ENCODE measurements around the gene UBE2H.
"Not testable (repeated sequence)": the region's sequence is repeated elsewhere in the genome, so short reads cannot be mapped to it uniquely, and the experiment has no call there.

The UBE2H gene

DNA sequence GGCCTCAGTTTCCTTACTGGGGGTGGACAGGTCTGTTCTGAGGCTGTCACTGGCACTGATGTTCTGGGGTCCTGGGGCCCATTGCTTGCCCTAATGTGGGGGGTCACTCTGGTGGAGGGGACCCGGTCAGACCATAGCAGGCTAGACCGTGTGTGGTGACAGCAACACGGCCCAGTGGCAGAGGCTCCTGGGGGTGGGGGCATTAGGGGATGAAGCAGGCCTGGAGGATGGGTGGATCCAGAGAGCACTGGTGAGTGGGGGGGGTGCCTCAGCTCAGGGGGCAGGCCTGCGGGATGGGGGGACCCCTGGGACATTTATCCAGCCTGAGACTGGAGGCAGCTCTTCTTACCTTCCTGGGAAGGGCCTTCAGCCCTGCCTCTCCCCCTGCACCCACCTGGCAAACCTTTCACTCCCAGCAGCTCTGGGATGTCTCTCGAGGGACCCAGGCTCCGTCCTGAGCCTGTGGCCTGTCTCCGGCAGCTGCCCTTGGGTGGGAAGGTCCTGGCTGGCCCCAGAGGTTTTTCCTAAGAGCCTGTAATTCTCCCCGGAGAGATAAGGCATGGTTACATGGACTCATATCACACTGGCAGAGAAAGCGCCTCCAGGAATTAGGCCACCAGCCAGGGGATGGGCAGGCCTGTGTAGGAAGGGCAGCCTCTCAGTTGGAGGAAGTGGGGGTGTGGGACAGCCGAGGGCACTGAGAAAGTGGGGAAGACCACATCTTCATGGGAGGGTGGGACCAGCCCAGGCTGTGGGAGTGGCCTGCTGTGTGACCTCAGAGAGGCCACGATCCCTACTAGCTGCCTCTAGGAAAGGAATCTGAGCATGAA, 147.7 kb downstream of the UBE2H start:
- no peak for FAIRE-seq

- FAIRE-seq: no peak
Observed at GRCh38 chr7:129804111-129804889, 148.5 kb downstream of the UBE2H start.

DNA sequence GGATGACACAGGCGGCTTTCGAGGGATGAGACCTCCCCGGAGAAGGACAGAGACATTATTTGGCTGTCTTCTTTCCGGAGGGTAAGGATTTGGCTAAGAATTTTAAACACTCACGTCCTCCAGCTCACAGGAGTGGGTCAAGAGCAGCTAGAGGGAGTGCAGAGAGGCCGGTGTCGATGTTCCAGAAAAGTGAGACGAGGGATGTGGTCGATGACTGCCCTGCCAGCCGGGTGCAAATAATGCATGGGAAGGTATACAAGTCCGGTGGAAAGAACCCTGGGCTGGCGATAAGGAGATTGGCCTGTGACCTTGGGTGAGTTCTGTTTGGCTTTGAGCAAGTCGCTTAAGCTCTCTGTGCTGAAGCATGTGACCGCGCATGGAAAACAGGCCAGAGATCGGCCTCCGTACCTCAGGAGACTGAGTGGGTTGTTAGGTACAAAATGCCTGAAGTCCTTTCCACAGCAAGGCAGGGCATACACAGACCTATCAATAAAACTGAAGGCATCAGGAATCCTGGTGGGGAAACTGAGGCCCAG, 149.1 kb downstream of the UBE2H start:
- no peak for FAIRE-seq

DNA sequence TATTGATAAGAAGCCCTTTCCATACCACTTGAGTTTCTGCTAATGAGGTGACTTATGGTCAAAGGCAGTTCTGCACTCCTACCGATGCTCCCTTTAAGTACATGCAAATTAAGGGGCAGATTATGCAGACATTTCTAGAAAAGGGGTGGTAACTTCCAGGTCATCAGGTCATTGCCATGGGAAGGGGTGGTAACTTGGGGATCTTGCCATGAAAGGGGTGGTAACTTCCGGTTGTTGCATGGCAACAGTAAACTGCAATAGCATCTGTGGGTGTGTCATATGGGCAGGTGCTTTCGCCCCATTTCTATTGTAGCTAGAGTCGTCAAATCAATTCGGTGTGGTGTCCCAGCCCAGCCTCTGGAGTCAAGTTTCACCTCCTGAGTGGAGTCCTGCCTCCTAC, 150.9 kb downstream of the UBE2H start:
- no peak for FAIRE-seq

DNA sequence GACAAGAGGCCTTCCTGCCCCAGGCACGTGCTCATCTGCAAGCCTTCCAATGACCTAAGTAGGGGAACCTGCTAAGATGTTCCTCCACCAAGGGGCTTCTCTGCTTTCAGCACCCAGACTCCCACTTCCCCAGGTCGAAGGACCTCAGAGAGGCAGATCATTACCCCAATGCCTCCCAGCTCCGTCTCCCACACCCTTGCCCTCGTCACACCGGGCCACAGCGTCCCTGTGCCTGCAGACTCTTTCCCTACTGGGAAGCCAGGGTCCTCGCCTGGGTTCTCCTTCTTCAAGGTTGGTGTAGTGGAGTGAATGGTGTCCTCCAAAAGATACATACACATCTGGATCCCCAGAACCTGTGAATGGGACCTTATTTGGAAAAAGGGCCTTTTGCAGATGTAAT, 151.9 kb downstream of the UBE2H start:
- no peak for FAIRE-seq

GRCh38 chr7:129799350-129799955, 153.3 kb downstream of the UBE2H start:
- FAIRE-seq: no peak

DNA sequence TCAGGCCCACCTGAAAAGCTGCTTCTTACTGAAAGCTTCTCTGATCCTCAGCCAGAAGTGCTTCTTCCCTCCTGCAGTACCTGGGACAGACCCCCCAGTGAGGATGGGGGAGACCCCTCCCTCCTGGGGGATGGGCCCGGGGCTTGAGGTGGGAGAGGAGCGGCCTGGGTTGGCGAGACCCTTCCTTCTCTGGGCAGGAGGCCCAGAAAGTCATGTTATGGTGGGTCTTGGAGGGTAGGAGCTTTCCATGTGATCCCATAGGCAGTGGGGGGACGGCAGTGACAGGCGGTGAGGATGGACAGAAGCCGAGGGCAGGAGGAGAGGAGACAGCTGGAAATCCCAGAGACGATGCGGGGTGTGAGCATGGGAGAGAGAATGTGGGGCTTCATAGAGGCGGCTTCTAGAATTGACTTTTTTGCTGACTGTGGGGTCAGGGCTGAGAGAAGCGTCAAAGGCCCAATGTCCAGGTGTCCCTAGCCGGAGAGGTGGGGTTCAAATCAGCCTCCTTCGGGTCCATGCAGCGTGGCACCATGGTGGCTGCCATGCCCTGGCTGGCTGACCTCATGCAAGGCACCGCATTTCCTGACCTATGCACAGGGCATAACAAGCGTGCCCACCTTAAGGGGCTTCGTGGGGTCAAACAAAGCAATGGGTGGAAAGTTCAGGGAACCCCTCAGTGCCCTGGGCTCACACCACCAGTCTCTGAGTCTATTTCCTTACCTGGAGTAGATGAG, 154.0 kb downstream of the UBE2H start:
- no peak for FAIRE-seq

- no peak for FAIRE-seq
Observed at GRCh38 chr7:129797214-129797789, 155.5 kb downstream of the UBE2H start.

- no peak for FAIRE-seq
Observed at GRCh38 chr7:129796186-129796775, 156.5 kb downstream of the UBE2H start.

DNA sequence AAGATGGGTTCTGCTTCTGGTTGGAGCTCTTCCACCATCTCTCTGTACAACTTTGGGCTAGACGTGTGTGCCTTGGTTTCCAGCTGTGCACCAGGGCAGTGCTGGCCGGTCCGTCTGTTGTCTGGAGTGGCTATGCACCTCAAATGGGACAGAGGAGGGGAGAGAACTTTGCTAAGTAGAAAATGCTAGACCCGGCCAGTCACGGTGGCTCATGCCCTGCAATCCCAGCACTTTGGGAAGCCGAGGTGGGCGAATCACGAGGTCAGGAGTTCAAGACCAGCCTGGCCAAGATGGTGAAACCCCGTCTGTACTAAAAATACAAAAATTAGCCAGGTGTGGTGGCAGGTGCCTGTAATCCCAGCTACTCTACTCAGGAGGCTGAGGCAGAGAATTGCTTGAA, 158.3 kb downstream of the UBE2H start:
- not testable (repeated sequence) for FAIRE-seq

- no peak for FAIRE-seq
Observed at GRCh38 chr7:129793506-129794310, 159.1 kb downstream of the UBE2H start.

DNA sequence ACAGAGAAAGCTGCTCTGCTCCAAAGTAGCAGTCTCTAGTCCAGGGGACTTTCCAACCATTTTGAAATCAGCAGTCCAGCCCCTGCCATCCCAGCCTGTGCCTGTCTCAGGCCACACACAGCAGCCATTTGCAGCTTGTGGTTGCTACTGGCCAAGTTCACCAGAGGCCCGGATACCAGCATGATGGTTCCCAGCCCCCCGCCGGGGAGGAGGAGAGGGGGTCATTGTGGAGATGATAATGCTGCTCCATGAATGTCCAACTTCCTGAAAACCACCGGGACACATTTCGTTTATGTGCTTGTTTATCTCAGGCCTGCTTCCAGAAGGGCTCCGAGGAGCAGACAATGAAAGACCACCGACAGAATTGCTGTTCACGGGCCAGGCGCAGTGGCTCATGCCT, 160.0 kb downstream of the UBE2H start:
- FAIRE-seq: no peak

DNA sequence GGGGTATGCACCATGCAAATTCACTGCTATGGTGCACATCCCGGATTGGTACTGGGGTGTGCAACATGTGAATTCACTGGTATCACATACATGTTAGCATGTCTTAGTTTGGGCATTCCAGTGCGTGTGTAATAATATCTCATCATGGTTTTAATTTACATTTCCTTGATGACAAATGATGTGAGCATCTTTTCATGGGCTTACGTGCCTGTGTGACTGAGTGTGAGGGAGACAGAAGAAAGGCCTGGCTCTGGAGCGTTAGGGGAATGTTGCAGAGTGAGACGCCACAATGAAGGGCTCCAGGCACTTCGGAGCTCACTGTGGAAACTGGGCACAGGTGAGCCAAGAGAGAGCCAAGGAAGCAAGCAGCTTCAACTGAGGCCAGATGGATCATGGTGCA, 162.6 kb downstream of the UBE2H start:
- no peak for FAIRE-seq

GRCh38 chr7:129789652-129790051, 163.1 kb downstream of the UBE2H start:
- FAIRE-seq: no peak

DNA sequence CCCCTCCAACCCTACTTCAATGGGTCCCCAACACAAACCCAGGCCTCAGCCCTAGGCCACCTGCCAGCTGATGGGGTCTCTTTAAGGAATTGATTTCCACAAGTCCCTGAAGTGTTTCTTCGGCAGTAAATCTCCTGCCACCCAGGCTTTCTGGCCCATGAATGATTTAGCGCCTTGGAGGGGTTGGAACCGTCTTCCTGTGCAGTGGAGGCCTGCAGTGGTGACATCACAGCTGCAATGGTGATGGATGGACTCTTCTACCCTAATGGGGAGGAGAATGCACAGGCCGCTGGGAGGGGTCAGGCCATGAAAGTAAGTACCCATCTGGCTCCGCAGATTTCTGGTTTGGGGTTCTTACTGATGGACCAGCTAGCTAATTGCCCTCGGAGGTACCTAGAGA, 163.8 kb downstream of the UBE2H start:
- FAIRE-seq: no peak

GRCh38 chr7:129786825-129787563, 165.8 kb downstream of the UBE2H start:
- no peak for FAIRE-seq

- FAIRE-seq: no peak
Observed at GRCh38 chr7:129785685-129786514, 166.9 kb downstream of the UBE2H start.

GRCh38 chr7:129784783-129785684, 167.7 kb downstream of the UBE2H start:
- no peak for FAIRE-seq

Measured in colon (tissue), 2 donors.